SH-SY5Y (cell line): ENCODE measurements around the gene ATG7.

Experiments
- GATA2 ChIP-seq: IDR thresholded peaks from 2 replicates; pipeline ENCODE4 v1.6.1; 2011; ENCODE audit warnings: mild to moderate bottlenecking, low read depth, low read length
- GATA3 ChIP-seq: IDR thresholded peaks from 2 replicates; pipeline ENCODE4 v1.6.1; 2011; ENCODE audit warnings: low read depth, mild to moderate bottlenecking, low read length, moderate library complexity

GRCh38 chr3:11239796-11240195 lies 32.4 kb upstream of the ATG7 start:
- no peak for TF ChIP-seq GATA2
- no peak for TF ChIP-seq GATA3
